H9 (cell line): ENCODE data around the gene CBLB. TPM values are rescaled to one million over a fixed set of nuclear protein-coding genes. Genes with fewer than 3 reads are reported as not detected.

ENCODE experiments used
- DNase-seq: peaks from one replicate; pipeline ENCODE4 v3.0.0-alpha.2; 2017
- H2AFZ ChIP-seq: one replicate; pipeline ENCODE4 v1.6.1; 2013; ENCODE audit warnings: mild to moderate bottlenecking, low read length, control low read depth, moderate library complexity
- H2AK5ac ChIP-seq: 2 replicates; pipeline ENCODE4 v1.6.1; 2013; ENCODE audit warnings: low read length, control low read depth, mixed read lengths; ENCODE audit not compliant: insufficient read length
- H2BK120ac ChIP-seq: one replicate; pipeline ENCODE4 v1.6.1; 2013; ENCODE audit warnings: low read depth, mild to moderate bottlenecking, low read length, control low read depth, inconsistent platforms; ENCODE audit not compliant: poor library complexity, severe bottlenecking
- H2BK12ac ChIP-seq: 2 replicates; pipeline ENCODE4 v1.6.1; 2013; ENCODE audit warnings: low read length, control low read depth, mixed read lengths, low read depth; ENCODE audit not compliant: insufficient read length
- H2BK15ac ChIP-seq: 2 replicates; pipeline ENCODE4 v1.6.1; 2013; ENCODE audit warnings: low read depth, low read length, control low read depth
- H2BK20ac ChIP-seq: one replicate; pipeline ENCODE4 v1.6.1; 2013; ENCODE audit warnings: low read depth, mild to moderate bottlenecking, low read length, control low read depth, inconsistent platforms; ENCODE audit not compliant: poor library complexity, severe bottlenecking
- H2BK5ac ChIP-seq: 2 replicates; pipeline ENCODE4 v1.6.1; 2013; ENCODE audit warnings: low read length, control low read depth, mixed read lengths; ENCODE audit not compliant: insufficient read length
- H3K14ac ChIP-seq: 2 replicates; pipeline ENCODE4 v1.6.1; 2013; ENCODE audit warnings: low read length, control low read depth; ENCODE audit not compliant: insufficient read depth
- H3K18ac ChIP-seq: 2 replicates; pipeline ENCODE4 v1.6.1; 2013; ENCODE audit warnings: low read depth, mild to moderate bottlenecking, mixed read lengths, low read length, control low read depth; ENCODE audit not compliant: insufficient read length
- H3K23ac ChIP-seq: 2 replicates; pipeline ENCODE4 v1.6.1; 2013; ENCODE audit warnings: low read length, control low read depth, mixed read lengths, low read depth; ENCODE audit not compliant: insufficient read length
- H3K23me2 ChIP-seq: 2 replicates; pipeline ENCODE4 v1.6.1; 2013; ENCODE audit warnings: low read depth, mild to moderate bottlenecking, mixed read lengths, low read length, control low read depth; ENCODE audit not compliant: insufficient read length, poor library complexity, severe bottlenecking
- H3K27ac ChIP-seq: 2 replicates; pipeline ENCODE4 v1.5.1; 2013; ENCODE audit warnings: low read length, control low read depth, mixed read lengths, low read depth; ENCODE audit not compliant: insufficient read length
- H3K27me3 ChIP-seq: 2 replicates; pipeline ENCODE4 v1.6.1; 2013; ENCODE audit warnings: low read length, control low read depth, inconsistent platforms; ENCODE audit not compliant: insufficient read depth
- H3K4ac ChIP-seq: 2 replicates; pipeline ENCODE4 v1.6.1; 2013; ENCODE audit warnings: low read depth, mild to moderate bottlenecking, control low read depth, inconsistent platforms, low read length, moderate library complexity
- H3K4me1 ChIP-seq: 2 replicates; pipeline ENCODE4 v1.6.1; 2013; ENCODE audit warnings: low read length, control low read depth, inconsistent platforms; ENCODE audit not compliant: insufficient read depth
- H3K4me2 ChIP-seq: 2 replicates; pipeline ENCODE4 v1.6.1; 2013; ENCODE audit warnings: low read length, control low read depth, mixed read lengths; ENCODE audit not compliant: insufficient read length, insufficient read depth
- H3K56ac ChIP-seq: 2 replicates; pipeline ENCODE4 v1.6.1; 2013; ENCODE audit warnings: low read depth, mild to moderate bottlenecking, mixed read lengths, low read length, control low read depth; ENCODE audit not compliant: insufficient read length
- H3K79me1 ChIP-seq: 2 replicates; pipeline ENCODE4 v1.6.1; 2013; ENCODE audit warnings: low read depth, mild to moderate bottlenecking, moderate library complexity, low read length, control low read depth, inconsistent platforms; ENCODE audit not compliant: insufficient read depth, poor library complexity, severe bottlenecking
- H3K79me2 ChIP-seq: 2 replicates; pipeline ENCODE4 v1.6.1; 2013; ENCODE audit warnings: low read length, control low read depth, inconsistent platforms; ENCODE audit not compliant: insufficient read depth
- H3K9ac ChIP-seq: 2 replicates; pipeline ENCODE4 v1.6.1; 2013; ENCODE audit warnings: low read length, control low read depth, mixed read lengths; ENCODE audit not compliant: insufficient read length; ENCODE audit errors: extremely low read depth
- H3K9me3 ChIP-seq: one replicate; pipeline ENCODE4 v1.6.1; 2013; ENCODE audit warnings: low read depth, low read length, inconsistent platforms; ENCODE audit not compliant: control insufficient read depth
- H3T11ph ChIP-seq: one replicate; pipeline ENCODE4 v1.6.1; 2013; ENCODE audit warnings: mild to moderate bottlenecking, low read length, control low read depth, inconsistent platforms
- H4K20me1 ChIP-seq: one replicate; pipeline ENCODE4 v1.6.1; 2013; ENCODE audit not compliant: control insufficient read depth, insufficient read length, insufficient read depth
- H4K5ac ChIP-seq: 2 replicates; pipeline ENCODE4 v1.6.1; 2013; ENCODE audit warnings: low read depth, mild to moderate bottlenecking, mixed read lengths, low read length, control low read depth; ENCODE audit not compliant: insufficient read length
- H4K8ac ChIP-seq: replicated peaks from 2 replicates; pipeline ENCODE4 v1.6.1; 2013; ENCODE audit warnings: low read length, control low read depth, mixed read lengths, low read depth; ENCODE audit not compliant: insufficient read length
- H4K91ac ChIP-seq: 2 replicates; pipeline ENCODE4 v1.6.1; 2013; ENCODE audit warnings: low read depth, mild to moderate bottlenecking, moderate library complexity, mixed read lengths, low read length, control low read depth; ENCODE audit not compliant: insufficient read length
- H3K27ac Mint-ChIP-seq, 3 experiments: 2 replicates in 2 of 3; 3 replicates in 1 of 3; pipeline ENCODE4 v1.8.0; 2020 to 2021; ENCODE audit warnings: mixed read lengths in 3 of 3, mild to moderate bottlenecking in 1 of 3, moderate library complexity in 1 of 3
- H3K27me3 Mint-ChIP-seq: 2 replicates; pipeline ENCODE4 v1.8.0; 2021; ENCODE audit warnings: low read depth, mild to moderate bottlenecking, moderate library complexity, mixed read lengths
- H3K36me3 Mint-ChIP-seq, 3 experiments: 2 replicates in 2 of 3; 3 replicates in 1 of 3; pipeline ENCODE4 v1.8.0; 2020 to 2021; ENCODE audit warnings: low read depth in 3 of 3, mixed read lengths in 3 of 3; ENCODE audit not compliant: insufficient read depth in 1 of 3
- H3K4me1 Mint-ChIP-seq, 2 experiments: 2 replicates each; pipeline ENCODE4 v1.8.0; 2020; ENCODE audit warnings: mixed read lengths in 2 of 2
- H3K4me3 Mint-ChIP-seq, 2 experiments: 2 replicates in 1 of 2; 3 replicates in 1 of 2; pipeline ENCODE4 v1.8.0; 2020 to 2021; ENCODE audit warnings: mild to moderate bottlenecking in 2 of 2, mixed read lengths in 2 of 2, moderate library complexity in 1 of 2
- H3K9me3 Mint-ChIP-seq, 2 experiments: 2 replicates in 1 of 2; 3 replicates in 1 of 2; pipeline ENCODE4 v1.8.0; 2020; ENCODE audit warnings: mild to moderate bottlenecking in 2 of 2, mixed read lengths in 2 of 2, moderate library complexity in 1 of 2
- CTCF ChIP-seq: fragments of 200-600 bp; sonication (generic); conservative IDR thresholded peaks from 3 replicates; pipeline ENCODE4 v1.8.0; 2021; ENCODE audit warnings: antibody characterized with exemption, mild to moderate bottlenecking
- WGBS: extraction: QIAGEN DNeasy Blood & Tissue Kit; methylation state at CpG from one replicate; pipeline ENCODE4 v1.1.7; 2013; ENCODE audit warnings: missing lambda C conversion rate, low lambda C conversion rate, mixed read lengths; ENCODE audit not compliant: insufficient read length; ENCODE audit errors: extremely low coverage; 5-methylcytosine and 5-hydroxymethylcytosine counted together
- total RNA-seq: library from RNA; stranded (reverse); gene quantifications from 2 replicates; pipeline ENCODE4 v1.2.1, GENCODE V29; 2021

The CBLB gene
- total RNA-seq, 1 experiment from 2014 or later: 25.7 TPM

GRCh38 chr3:105899516-105899915, 30.7 kb upstream of the CBLB start:
- H3K79me1 ChIP-seq: no peaks in the 10 kb centered on the region
- H3K4ac ChIP-seq: no peak overlapping the region
- H4K5ac ChIP-seq: no peak overlapping the region
- no peak overlapping the region for H2BK20ac ChIP-seq
- no peak overlapping the region for H3T11ph ChIP-seq
- no peaks in the 10 kb centered on the region for H3K23me2 ChIP-seq
- H3K27me3 Mint-ChIP-seq: no peaks in the 10 kb centered on the region
- no peaks in the 10 kb centered on the region for H4K20me1 ChIP-seq
- no peak overlapping the region for H3K9ac ChIP-seq
- H2BK12ac ChIP-seq: no peak overlapping the region
- no peak overlapping the region for H3K27ac ChIP-seq
- no CpG with 5 or more reads among the region's 2 CpGs for WGBS
- H4K8ac ChIP-seq: no peak overlapping the region
- no peak overlapping the region for H2BK15ac ChIP-seq
- no peak overlapping the region for H2BK120ac ChIP-seq
- TF ChIP-seq CTCF: no peak
- H3K27ac Mint-ChIP-seq: no peak overlapping the region
- no peak overlapping the region for H3K14ac ChIP-seq
- H3K36me3 Mint-ChIP-seq: no peaks in the 10 kb centered on the region; a peak in 1 of 7 replicates
- no peak overlapping the region for H2AK5ac ChIP-seq
- H3K27me3 ChIP-seq: no peaks in the 10 kb centered on the region
- no peaks in the 10 kb centered on the region for H3K9me3 Mint-ChIP-seq
- no peak overlapping the region for H2BK5ac ChIP-seq
- H3K79me2 ChIP-seq: no peaks in the 10 kb centered on the region
- H3K4me2 ChIP-seq: no peak overlapping the region
- no peaks in the 10 kb centered on the region for H3K9me3 ChIP-seq
- H3K56ac ChIP-seq: no peak overlapping the region
- no peak for DNase-seq
- no peak overlapping the region for H3K23ac ChIP-seq
- H4K91ac ChIP-seq: no peak overlapping the region
- no peak overlapping the region for H2AFZ ChIP-seq
- H3K4me3 Mint-ChIP-seq: no peak overlapping the region
- no peaks in the 10 kb centered on the region for H3K4me1 Mint-ChIP-seq
- H3K4me1 ChIP-seq: no peaks in the 10 kb centered on the region
- H3K18ac ChIP-seq: no peak overlapping the region
